HEK293 (cell line): ENCODE results near the gene BMP4.

ENCODE experiments used
- CTCF ChIA-PET: fragments of 350-600 bp; formaldehyde crosslinking; extraction: SDS; loops from one replicate; lab custom pipeline; 2021; ENCODE audit warnings: antibody characterized with exemption; lab: Yijun Ruan, JAX
- POLR2A ChIA-PET: fragments of 300-600 bp; formaldehyde crosslinking; extraction: SDS; loops from one replicate; lab custom pipeline; 2020; ENCODE audit warnings: antibody characterized with exemption, inconsistent platforms; lab: Yijun Ruan, JAX
- H3K27ac ChIP-seq: fragments of 200-500 bp; sonication (Bioruptor generic); 2 replicates; pipeline ENCODE4 v1.5.1; 2014; ENCODE audit warnings: low read depth, low read length, control low read depth, inconsistent platforms; ENCODE audit errors: extremely low read depth
- H3K36me3 ChIP-seq, 2 experiments: fragments of 200-500 bp in 1 of 2; sonication (Bioruptor generic) in 1 of 2; 1 replicate in 1 of 2; 2 replicates in 1 of 2; pipeline ENCODE4 v1.5.1; 2014 to 2017; ENCODE audit warnings: inconsistent platforms in 2 of 2, low read length in 2 of 2; ENCODE audit not compliant: control insufficient read depth in 2 of 2, insufficient read depth in 1 of 2
- H3K4me1 ChIP-seq: fragments of 200-500 bp; sonication (Bioruptor generic); 2 replicates; pipeline ENCODE4 v1.5.1; 2014; ENCODE audit warnings: mild to moderate bottlenecking, low read length, inconsistent platforms; ENCODE audit not compliant: control insufficient read depth, insufficient read depth
- H3K4me3 ChIP-seq: 2 replicates; pipeline ENCODE4 v1.5.1; 2011; ENCODE audit warnings: low read depth, mild to moderate bottlenecking, control low read depth, low read length, moderate library complexity
- H3K9me3 ChIP-seq: fragments of 200-500 bp; sonication (Bioruptor generic); 2 replicates; pipeline ENCODE4 v1.5.1; 2014; ENCODE audit warnings: low read depth, low read length, inconsistent platforms; ENCODE audit not compliant: control insufficient read depth, insufficient read depth
- BCL11B ChIP-seq: fragments of 450-650 bp; formaldehyde crosslinking; IDR thresholded peaks from 2 replicates; pipeline ENCODE4 v1.5.1; 2016; ENCODE audit warnings: low read depth, missing biosample characterization, missing genetic modification characterization
- GLIS1 ChIP-seq: fragments of 450-650 bp; formaldehyde crosslinking; IDR thresholded peaks from 2 replicates; pipeline ENCODE4 v1.5.1; 2016; ENCODE audit warnings: missing biosample characterization, missing genetic modification characterization
- HOXA7 ChIP-seq: sonication (generic); formaldehyde crosslinking; IDR thresholded peaks from 2 replicates; pipeline ENCODE4 v1.8.1; 2022; ENCODE audit warnings: missing genetic modification reagents, borderline replicate concordance
- KLF16 ChIP-seq: fragments of 450-650 bp; formaldehyde crosslinking; IDR thresholded peaks from 2 replicates; pipeline ENCODE4 v1.5.1; 2017; ENCODE audit warnings: missing biosample characterization, missing genetic modification characterization
- MYNN ChIP-seq: fragments of 450-650 bp; formaldehyde crosslinking; IDR thresholded peaks from 2 replicates; pipeline ENCODE4 v1.5.1; 2016; ENCODE audit warnings: missing biosample characterization, missing genetic modification characterization, borderline replicate concordance
- REST ChIP-seq: fragments of 450-650 bp; formaldehyde crosslinking; IDR thresholded peaks from 2 replicates; pipeline ENCODE4 v1.5.1; 2016; ENCODE audit warnings: missing biosample characterization, missing genetic modification characterization
- TRIM28 ChIP-seq: IDR thresholded peaks from 2 replicates; pipeline ENCODE4 v1.6.1; 2011; ENCODE audit warnings: low read length, control low read depth, borderline replicate concordance
- ZBTB17 ChIP-seq: fragments of 450-650 bp; formaldehyde crosslinking; IDR thresholded peaks from 2 replicates; pipeline ENCODE4 v1.5.1; 2016; ENCODE audit warnings: missing biosample characterization, missing genetic modification characterization
- ZBTB21 ChIP-seq: fragments of 450-650 bp; formaldehyde crosslinking; IDR thresholded peaks from 2 replicates; pipeline ENCODE4 v1.5.1; 2017; ENCODE audit warnings: missing biosample characterization, missing genetic modification characterization
- ZBTB44 ChIP-seq: fragments of 450-650 bp; IDR thresholded peaks from 2 replicates; pipeline ENCODE4 v1.5.1; 2018; ENCODE audit warnings: missing biosample characterization, mild to moderate bottlenecking, missing genetic modification characterization
- ZFP37 ChIP-seq: fragments of 450-650 bp; formaldehyde crosslinking; IDR thresholded peaks from 2 replicates; pipeline ENCODE4 v1.5.1; 2016; ENCODE audit warnings: missing biosample characterization, missing genetic modification characterization
- ZNF169 ChIP-seq: fragments of 450-650 bp; formaldehyde crosslinking; IDR thresholded peaks from 2 replicates; pipeline ENCODE4 v1.5.1; 2016; ENCODE audit warnings: missing biosample characterization, missing genetic modification characterization
- ZNF24 ChIP-seq: fragments of 450-650 bp; formaldehyde crosslinking; IDR thresholded peaks from 2 replicates; pipeline ENCODE4 v1.5.1; 2016; ENCODE audit warnings: missing biosample characterization, missing genetic modification characterization
- ZNF350 ChIP-seq: fragments of 450-650 bp; formaldehyde crosslinking; IDR thresholded peaks from 2 replicates; pipeline ENCODE4 v1.5.0; 2017; ENCODE audit warnings: missing biosample characterization, mild to moderate bottlenecking, missing genetic modification characterization
- ZNF433 ChIP-seq: fragments of 450-650 bp; formaldehyde crosslinking; IDR thresholded peaks from 2 replicates; pipeline ENCODE4 v1.5.1; 2016; ENCODE audit warnings: missing biosample characterization, missing genetic modification characterization, low read depth
- ZNF48 ChIP-seq: fragments of 450-650 bp; formaldehyde crosslinking; IDR thresholded peaks from 2 replicates; pipeline ENCODE4 v1.5.1; 2016; ENCODE audit warnings: missing biosample characterization, missing genetic modification characterization
- ZNF530 ChIP-seq: fragments of 450-650 bp; formaldehyde crosslinking; IDR thresholded peaks from 2 replicates; pipeline ENCODE4 v1.5.1; 2016; ENCODE audit warnings: low read depth, missing biosample characterization, missing genetic modification characterization
- ZNF549 ChIP-seq: fragments of 450-650 bp; IDR thresholded peaks from 2 replicates; pipeline ENCODE4 v1.5.1; 2018; ENCODE audit warnings: missing biosample characterization, missing genetic modification characterization, mild to moderate bottlenecking, inconsistent platforms, moderate library complexity
- ZNF571 ChIP-seq: fragments of 450-650 bp; formaldehyde crosslinking; IDR thresholded peaks from 2 replicates; pipeline ENCODE4 v1.5.0; 2017; ENCODE audit warnings: missing biosample characterization, missing genetic modification characterization
- ZNF596 ChIP-seq: fragments of 450-650 bp; IDR thresholded peaks from 2 replicates; pipeline ENCODE4 v1.5.0; 2018; ENCODE audit warnings: missing biosample characterization, mild to moderate bottlenecking, missing genetic modification characterization, moderate library complexity
- ZNF654 ChIP-seq: fragments of 450-650 bp; formaldehyde crosslinking; IDR thresholded peaks from 2 replicates; pipeline ENCODE4 v1.5.1; 2016; ENCODE audit warnings: low read depth, missing biosample characterization, missing genetic modification characterization
- ZNF701 ChIP-seq: fragments of 450-650 bp; formaldehyde crosslinking; IDR thresholded peaks from 2 replicates; pipeline ENCODE4 v1.5.1; 2016; ENCODE audit warnings: missing biosample characterization, missing genetic modification characterization
- ZNF777 ChIP-seq: fragments of 450-650 bp; formaldehyde crosslinking; IDR thresholded peaks from 2 replicates; pipeline ENCODE4 v1.5.1; 2017; ENCODE audit warnings: missing biosample characterization, missing genetic modification characterization, borderline replicate concordance
- ZNF843 ChIP-seq: fragments of 450-650 bp; formaldehyde crosslinking; IDR thresholded peaks from 2 replicates; pipeline ENCODE4 v1.5.1; 2016; ENCODE audit warnings: missing biosample characterization, missing genetic modification characterization
- ZSCAN16 ChIP-seq: fragments of 450-650 bp; formaldehyde crosslinking; IDR thresholded peaks from 2 replicates; pipeline ENCODE4 v1.5.1; 2016; ENCODE audit warnings: missing biosample characterization, missing genetic modification characterization

BMP4 gene

GRCh38 chr14:53971521-53971920, 14.9 kb upstream of the BMP4 start:
- Histone ChIP-seq H3K4me1 (no peaks in the 10 kb centered on the region), H3K4me3 (no peak overlapping the region), H3K36me3 (no peaks in the 10 kb centered on the region), H3K9me3 (no peaks in the 10 kb centered on the region), H3K27ac (no peak overlapping the region)
- POLR2A ChIA-PET = no interaction called here
- TF ChIP-seq BCL11B (tag by site-specific recombination) (no peak), ZNF24 (no peak), ZBTB21 (tag by site-specific recombination) (no peak), GLIS1 (no peak), ZNF169 (no peak), ZNF433 (tag by site-specific recombination) (no peak), ZNF654 (tag by site-specific recombination) (no peak), ZNF777 (tag by site-specific recombination) (no peak), ZSCAN16 (tag by site-specific recombination) (no peak), ZNF701 (tag by site-specific recombination) (no peak), ZNF571 (tag by site-specific recombination) (no peak), ZNF350 (tag by site-specific recombination) (no peak), KLF16 (tag by site-specific recombination) (no peak), ZFP37 (no peak), HOXA7 (CRISPR knock-in tag) (no peak), ZNF549 (tag by site-specific recombination) (no peak), ZNF843 (tag by site-specific recombination) (no peak), ZNF596 (tag by site-specific recombination) (no peak), REST (tag by site-specific recombination) (no peak), ZNF48 (tag by site-specific recombination) (no peak)
- CTCF ChIA-PET = interaction anchor here (1.0 to 1.2 kb wide), 2 partner anchors 36 to 55 kb away, joined by 3 read pairs; no protein-coding TSS in a partner anchor

GRCh38 chr14:53969326-53969725, 12.7 kb upstream of the BMP4 start:
- no peak overlapping the region for H3K27ac ChIP-seq
- H3K9me3 ChIP-seq = no peaks in the 10 kb centered on the region
- POLR2A ChIA-PET = no interaction called here
- H3K4me3 ChIP-seq = no peak overlapping the region
- H3K36me3 ChIP-seq = no peaks in the 10 kb centered on the region
- H3K4me1 ChIP-seq = no peaks in the 10 kb centered on the region
- TF ChIP-seq ZNF843 (tag by site-specific recombination) (no peak), ZFP37 (no peak), ZBTB44 (tag by site-specific recombination) (no peak), ZBTB21 (tag by site-specific recombination) (no peak), ZNF530 (no peak), TRIM28 (no peak), MYNN (tag by site-specific recombination) (no peak), ZBTB17 (tag by site-specific recombination) (no peak)
- CTCF ChIA-PET = interaction anchor here (0.8 kb wide), 2 partner anchors 9 to 42 kb away, joined by 3 to 5 read pairs; no protein-coding TSS in a partner anchor
